Epidermal melanocyte (primary cell): ENCODE results near the gene RENBP.

Source experiments
- DNase-seq: peaks from one replicate; pipeline ENCODE4 v3.0.0; 2011; ENCODE audit warnings: low spot score; ENCODE audit not compliant: insufficient read length

Gene RENBP

GRCh38 chrX:153921070-153921469 lies 23.4 kb downstream of the RENBP start:
- no peak for DNase-seq

GRCh38 chrX:153920546-153920945 lies 23.9 kb downstream of the RENBP start:
- DNase-seq = no peak

GRCh38 chrX:153919281-153919680 lies 25.2 kb downstream of the RENBP start:
- no peak for DNase-seq

- DNase-seq = no peak
Measured at GRCh38 chrX:153917869-153918268, 26.6 kb downstream of the RENBP start.

GRCh38 chrX:153913701-153914100 lies 30.7 kb downstream of the RENBP start:
- DNase-seq = no peak

- no peak for DNase-seq
Measured at GRCh38 chrX:153913211-153913610, 31.2 kb downstream of the RENBP start.

- no peak for DNase-seq
Measured at GRCh38 chrX:153911798-153912197, 32.6 kb downstream of the RENBP start.

- no peak for DNase-seq
Measured at GRCh38 chrX:153910446-153910845, 34.0 kb downstream of the RENBP start.

GRCh38 chrX:153909980-153910360 lies 34.5 kb downstream of the RENBP start:
- no peak for DNase-seq

GRCh38 chrX:153909024-153909979 lies 35.1 kb downstream of the RENBP start:
- no peak for DNase-seq

- no peak for DNase-seq
Measured at GRCh38 chrX:153908219-153908860, 36.1 kb downstream of the RENBP start.

GRCh38 chrX:153907456-153907855 lies 37.0 kb downstream of the RENBP start:
- no peak for DNase-seq

- no peak for DNase-seq
Measured at GRCh38 chrX:153906126-153906917, 38.1 kb downstream of the RENBP start.

- no peak for DNase-seq
Measured at GRCh38 chrX:153905481-153906095, 38.9 kb downstream of the RENBP start.

- no peak for DNase-seq
Measured at GRCh38 chrX:153903991-153904957, 40.2 kb downstream of the RENBP start, which contains the start of gene AVPR2. AVPR2 (plus strand) TSS chrX:153904673; CDS start chrX:153905146, 473 bp downstream.

- DNase-seq = no peak
Measured at GRCh38 chrX:153903238-153903980, 41.0 kb downstream of the RENBP start.

GRCh38 chrX:153902385-153902784 lies 42.1 kb downstream of the RENBP start:
- DNase-seq = no peak

GRCh38 chrX:153901753-153902140 lies 42.7 kb downstream of the RENBP start:
- no peak for DNase-seq
